HG02938 (cell line): ENCODE results near the gene JPT1.

Experiments used
- ATAC-seq: cut with Tn5 transposase; IDR thresholded peaks from one replicate; pipeline ENCODE4 v1.9.1; 2021; ENCODE audit warnings: mild to moderate bottlenecking, moderate library complexity; ENCODE audit not compliant: unreplicated experiment

The JPT1 gene

DNA sequence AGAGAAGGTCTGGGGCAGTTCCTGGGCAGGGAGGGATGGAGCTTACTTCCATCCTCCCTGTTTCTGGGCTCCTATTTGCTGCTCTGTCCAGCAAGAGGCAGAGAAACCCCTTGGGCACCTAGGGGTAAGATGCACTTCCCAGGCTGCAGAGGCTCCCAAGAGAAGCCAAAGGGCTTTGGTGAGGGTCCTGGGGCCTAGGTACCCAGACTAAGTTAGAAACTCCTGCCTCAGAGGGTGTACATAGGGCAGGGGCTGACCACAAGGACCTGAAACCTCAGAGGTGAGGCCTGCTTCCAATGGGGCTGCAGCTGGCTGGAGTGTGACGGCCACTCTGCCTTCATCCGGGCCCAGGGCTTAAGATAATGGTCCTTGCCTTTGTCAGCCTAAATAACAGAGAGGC lies 46.1 kb downstream of the JPT1 start:
- ATAC-seq = no peak

DNA sequence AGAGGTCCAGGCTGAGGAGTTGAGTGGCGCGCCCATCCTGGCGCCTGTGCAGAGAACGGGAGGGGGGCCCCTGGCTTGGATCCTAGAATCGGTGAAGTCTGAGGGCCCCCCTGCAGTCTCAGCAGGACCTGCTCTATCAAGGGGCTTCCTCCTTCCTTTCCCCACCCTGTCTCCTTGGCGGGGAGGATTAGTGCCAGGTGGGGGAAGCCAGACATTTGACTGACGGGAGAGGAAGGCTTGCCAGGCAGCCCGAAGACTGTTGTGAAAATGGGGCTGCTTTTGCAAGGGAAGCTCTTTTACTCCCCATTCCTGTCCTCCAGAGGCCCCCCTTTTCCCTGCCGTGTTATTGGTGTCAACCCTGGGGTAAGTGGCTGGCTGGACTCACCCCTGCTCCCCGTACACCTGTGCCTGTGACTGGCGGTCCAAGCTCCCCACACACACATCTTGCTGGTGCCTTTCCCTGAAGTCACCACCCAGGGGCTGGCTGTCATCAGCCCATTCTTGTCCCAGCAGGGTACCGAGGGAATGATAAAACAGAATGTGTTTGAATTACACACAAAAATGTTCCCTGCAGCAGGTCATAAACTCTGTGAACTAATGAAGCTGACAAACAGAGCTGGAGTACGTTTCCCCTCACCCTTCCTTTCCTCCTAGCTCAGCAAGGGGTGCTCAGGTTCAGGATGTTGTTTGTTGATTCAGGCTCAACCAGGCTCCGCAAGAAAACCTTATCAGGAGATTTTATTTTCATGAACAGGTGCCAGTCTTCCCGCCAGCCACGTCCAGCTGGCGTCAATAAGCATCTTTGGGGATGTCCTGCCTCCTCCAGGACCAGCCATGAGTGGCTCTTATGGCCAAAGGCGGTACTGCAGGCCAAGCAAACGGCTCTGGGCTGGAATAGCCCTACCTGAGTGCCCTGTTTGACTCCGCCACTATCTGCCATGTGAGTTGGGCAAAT lies 48.9 kb downstream of the JPT1 start:
- no peak for ATAC-seq

DNA sequence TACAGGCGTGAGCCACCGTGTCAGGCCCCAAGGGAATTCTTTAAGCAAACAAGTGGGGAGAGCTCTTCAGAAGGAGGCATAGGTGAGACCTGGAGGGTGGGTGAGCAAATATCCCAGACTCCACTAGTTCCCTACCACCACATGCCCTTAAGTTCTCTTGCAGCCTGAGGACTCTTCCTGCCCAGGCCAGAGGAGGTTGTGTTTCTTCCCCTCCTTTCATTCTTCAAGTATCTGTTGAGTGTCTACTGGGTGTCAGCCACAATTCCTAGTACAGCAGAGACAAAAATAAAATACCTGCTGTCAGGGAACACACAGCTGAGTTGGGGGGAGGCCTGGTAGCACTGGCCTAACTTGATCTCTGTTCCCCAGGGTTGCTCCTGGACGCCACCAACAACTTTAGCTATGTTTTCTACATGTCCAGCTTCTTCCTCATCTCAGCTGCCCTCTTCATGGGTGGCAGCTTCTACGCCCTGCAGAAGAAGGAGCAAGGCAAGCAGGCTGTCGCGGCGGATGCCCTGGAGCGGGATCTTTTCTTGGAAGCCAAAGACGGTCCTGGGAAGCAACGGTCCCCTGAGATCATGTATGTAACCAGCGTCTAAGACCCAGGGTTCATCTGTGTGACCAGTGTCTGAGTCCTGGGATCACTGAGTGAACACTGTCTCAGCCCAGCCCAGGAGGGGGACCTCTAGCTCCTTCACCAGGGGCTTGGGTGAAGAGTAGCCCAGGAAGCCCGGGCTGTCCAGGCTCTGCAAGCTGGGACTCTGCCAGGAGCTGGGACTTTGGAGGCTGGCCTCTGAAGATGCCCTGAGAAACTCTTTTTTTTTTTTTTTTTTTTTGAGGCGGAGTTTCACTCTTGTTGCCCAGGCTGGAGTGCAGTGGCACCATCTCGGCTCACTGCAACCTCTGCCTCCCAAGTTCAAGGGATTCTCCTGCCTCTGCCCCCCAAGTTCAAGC lies 50.4 kb downstream of the JPT1 start:
- no peak for ATAC-seq

DNA sequence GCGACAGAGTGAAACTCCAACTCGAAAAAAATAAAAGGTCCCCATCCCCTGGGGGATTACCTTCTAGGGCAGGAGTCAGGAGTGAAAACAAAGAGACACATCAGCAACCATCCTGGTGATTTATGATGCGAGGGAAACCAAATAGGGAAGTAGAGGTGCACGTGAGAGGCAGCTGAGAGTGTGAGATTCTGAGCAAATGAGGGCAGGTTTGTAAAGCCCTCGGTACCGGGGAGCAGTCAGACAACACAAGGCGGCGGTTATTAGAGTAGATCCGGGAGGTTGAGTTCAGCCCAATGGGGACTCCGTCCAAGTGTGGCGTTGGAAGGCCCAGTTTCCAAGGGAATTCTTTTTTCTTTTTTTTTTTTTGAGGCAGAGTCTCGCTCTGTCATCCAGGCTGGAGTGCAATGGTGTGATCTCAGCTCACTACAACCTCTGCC lies 51.9 kb downstream of the JPT1 start:
- no peak for ATAC-seq

DNA sequence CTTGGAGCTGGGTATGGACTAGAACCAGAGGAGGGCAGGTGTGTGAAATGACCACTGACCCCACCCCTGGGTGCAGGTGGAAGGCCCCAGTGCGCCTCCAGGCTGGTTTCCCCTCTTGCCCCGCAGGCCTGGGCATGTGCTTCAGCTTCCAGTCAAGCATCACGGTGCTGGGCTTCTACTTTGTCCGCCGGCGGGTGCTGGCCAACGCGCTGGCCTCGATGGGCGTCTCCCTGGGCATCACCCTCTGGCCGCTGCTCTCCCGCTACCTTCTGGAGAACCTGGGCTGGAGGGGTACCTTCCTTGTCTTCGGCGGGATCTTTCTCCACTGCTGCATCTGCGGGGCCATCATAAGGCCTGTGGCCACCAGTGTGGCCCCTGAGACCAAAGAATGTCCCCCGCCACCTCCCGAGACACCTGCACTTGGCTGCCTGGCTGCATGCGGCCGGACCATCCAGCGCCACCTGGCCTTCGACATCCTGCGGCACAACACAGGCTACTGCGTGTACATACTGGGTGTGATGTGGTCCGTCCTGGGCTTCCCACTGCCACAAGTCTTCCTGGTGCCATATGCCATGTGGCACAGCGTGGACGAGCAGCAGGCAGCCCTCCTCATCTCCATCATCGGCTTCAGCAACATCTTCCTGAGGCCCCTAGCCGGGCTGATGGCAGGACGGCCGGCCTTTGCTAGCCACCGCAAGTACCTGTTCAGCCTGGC lies 54.3 kb downstream of the JPT1 start:
- no peak for ATAC-seq

DNA sequence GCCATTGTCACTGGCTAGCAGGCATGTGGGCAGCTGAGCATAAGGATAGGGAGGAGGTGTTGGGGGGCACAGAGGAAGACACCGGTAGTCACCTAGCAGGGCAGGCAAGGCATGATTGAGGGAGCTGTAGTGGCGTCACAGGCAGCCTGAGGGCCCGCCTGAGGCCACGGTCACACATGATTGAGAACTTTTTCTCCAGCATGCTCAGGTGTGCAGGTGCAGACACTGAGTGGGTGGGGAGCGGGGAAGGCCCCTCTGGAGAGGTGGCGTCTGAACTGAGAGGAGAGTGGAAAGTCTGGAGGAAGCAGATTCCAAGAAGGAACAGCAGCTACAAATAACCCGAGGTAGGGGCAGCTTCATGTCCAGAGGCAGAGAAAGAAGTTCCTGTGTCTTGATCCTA lies 55.5 kb downstream of the JPT1 start:
- no peak for ATAC-seq

DNA sequence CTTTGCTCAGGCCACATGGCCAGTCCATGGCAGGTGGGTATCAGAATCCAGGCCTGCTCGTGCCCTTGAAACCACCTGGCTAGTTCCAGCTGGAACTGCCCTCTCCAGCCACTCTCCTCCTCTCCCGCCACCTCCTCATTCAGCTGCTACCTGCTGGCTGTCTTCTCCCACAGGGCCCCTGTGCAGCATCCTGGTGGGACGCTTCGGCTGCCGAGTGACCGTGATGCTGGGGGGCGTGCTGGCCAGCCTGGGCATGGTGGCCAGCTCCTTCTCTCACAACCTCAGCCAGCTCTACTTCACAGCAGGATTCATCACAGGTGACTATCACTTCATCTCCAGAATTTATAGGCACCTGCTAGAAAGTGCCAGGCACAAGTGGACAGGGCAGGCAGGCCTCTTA lies 56.4 kb downstream of the JPT1 start:
- ATAC-seq = no peak

DNA sequence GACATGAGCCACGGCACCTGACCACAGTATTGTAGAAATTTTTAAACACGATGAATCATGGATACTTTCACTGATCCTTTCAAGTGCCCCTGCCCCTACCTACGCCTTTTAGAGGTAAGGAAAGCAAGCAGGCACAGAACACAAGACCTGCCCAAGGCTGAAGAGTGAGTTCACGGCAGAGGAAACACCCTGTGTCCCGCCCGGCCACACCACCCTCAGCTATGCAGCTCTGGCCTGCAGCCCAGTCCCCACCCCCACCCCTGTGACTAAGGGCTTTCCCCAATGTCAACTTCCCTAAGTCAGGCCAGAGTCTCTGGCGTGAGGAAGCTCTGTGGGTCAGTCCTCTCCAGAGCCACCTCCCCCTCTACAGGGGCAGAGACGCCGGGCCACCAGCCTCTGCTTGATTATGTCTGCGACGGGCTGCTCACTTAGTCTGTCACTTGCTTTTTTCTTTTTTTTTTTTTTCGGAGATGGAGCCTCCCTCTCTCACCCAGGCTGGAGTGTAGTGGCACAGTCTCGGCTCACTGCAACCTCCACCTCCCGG lies 58.2 kb downstream of the JPT1 start:
- ATAC-seq = no peak

DNA sequence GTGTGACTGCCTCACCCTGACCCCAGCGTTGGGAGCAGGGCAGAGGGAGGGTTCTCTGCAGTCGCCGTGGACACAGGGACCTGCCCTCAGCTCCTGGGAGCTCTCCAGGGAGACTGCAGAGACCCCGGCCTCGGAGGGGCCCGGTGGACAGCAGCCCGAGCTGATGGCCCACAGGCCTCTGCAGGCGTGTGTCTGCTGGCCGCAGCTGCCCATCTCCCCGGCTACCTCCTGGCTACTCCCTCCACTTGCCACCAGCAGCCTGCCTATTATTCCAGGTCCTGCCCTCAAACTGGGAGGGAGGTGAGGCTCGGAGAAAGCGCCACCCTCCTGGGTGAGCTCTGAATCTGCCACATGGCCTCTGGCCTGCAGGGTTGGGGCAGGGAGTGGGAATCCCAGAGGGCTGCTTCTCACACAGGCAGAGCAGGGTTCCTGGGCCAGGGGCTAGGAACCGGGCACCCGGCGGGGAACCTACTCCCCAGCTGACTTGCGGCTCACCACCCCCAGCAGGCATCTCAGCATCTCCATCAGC lies 59.4 kb downstream of the JPT1 start:
- ATAC-seq = no peak

DNA sequence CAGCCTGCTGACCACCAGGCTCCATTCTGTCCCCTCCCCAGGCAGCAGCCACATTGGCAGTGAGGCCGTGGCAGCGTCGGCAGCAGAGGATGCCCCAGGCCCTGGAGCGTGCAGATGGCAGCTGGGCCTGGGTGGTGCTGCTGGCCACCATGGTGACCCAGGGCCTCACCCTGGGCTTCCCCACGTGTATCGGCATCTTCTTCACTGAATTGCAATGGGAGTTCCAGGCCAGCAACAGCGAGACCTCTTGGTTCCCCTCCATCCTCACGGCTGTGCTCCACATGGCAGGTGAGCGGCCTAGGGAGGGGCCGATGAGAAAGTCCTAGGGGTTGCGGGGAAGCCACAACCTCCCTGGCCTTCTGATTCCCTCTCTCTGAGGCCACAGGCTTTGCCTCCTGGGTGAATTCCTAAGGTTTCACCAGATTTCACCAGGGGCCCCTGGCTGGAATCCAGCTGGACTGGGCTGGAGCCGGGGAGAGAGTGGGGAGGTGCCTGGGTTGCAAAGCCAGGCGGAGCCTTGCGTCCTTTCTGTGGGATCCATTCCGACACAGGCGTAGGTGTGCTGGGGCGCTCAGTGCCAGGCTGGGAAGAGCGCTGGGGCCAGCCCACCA lies 60.7 kb downstream of the JPT1 start:
- ATAC-seq = no peak

DNA sequence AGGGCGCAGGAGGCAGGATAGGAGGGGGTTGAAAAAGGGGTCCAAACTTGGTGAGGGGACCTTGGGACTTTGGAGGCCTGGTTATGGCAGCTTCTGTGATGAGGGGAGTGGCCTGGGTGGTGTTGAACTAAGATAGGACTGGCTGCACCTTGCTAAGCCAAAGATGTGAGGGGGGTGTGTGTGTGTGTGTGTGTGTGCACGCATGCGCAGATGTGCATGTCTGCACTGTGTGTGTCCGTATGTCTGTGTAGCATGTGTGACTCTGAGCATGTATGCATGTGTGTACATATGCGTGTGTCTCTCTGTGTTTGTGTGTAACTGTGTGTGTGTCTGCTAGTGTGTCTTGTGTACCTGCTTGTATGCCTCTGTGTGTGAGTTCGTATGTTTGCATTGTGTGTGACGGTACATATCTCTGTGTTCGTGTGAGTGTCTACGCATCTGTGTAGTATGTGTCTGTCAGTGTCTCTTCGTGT lies 62.4 kb downstream of the JPT1 start:
- no peak for ATAC-seq

DNA sequence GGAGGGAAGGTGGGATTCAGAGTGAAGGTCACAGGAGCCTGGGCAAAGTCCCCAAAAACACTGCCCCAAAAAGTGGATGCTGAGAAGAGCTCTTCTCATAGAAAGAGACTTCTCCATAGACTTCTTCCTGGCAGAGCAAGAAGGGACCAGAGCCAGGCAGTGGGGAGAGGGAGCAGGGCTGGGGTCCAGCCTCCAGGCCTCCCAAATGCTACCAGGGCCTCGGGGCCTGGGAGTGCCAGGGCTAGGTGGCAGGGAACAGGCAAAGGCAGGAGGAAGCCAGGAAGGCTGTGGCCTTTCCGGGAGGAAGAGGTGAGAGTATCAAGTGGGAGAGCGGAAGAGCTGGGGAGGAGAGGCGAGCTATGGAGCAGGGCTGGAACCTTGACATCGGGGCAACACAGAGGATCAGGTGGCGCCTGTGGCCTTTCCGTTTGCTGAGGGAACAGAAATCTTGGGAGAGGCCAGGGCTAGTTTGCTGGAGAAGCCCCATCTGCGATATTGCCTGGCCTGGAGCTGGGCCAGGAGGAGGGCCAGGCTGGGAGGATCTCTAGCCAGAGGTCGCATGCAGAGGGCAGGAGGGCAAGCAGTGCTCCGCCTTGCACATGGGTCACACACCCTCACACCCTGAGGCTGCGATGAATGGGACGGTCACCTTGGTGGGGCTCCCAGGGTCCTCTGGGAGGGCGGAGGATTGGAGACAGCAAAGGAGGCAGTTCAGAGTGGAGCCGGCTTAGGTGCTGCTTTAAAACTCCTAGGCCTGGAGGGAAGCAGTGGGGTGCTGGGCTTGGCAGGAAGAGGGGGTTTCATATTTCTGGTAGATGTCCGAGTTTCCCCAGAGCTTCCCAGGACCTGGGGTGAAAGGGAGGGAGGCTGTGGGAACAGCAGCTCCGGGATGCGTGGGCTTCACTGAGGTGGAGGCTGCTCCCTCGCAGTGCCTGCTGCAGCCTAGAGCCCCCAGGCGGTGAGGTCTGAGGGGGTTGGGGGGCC lies 63.1 kb downstream of the JPT1 start:
- no peak for ATAC-seq

DNA sequence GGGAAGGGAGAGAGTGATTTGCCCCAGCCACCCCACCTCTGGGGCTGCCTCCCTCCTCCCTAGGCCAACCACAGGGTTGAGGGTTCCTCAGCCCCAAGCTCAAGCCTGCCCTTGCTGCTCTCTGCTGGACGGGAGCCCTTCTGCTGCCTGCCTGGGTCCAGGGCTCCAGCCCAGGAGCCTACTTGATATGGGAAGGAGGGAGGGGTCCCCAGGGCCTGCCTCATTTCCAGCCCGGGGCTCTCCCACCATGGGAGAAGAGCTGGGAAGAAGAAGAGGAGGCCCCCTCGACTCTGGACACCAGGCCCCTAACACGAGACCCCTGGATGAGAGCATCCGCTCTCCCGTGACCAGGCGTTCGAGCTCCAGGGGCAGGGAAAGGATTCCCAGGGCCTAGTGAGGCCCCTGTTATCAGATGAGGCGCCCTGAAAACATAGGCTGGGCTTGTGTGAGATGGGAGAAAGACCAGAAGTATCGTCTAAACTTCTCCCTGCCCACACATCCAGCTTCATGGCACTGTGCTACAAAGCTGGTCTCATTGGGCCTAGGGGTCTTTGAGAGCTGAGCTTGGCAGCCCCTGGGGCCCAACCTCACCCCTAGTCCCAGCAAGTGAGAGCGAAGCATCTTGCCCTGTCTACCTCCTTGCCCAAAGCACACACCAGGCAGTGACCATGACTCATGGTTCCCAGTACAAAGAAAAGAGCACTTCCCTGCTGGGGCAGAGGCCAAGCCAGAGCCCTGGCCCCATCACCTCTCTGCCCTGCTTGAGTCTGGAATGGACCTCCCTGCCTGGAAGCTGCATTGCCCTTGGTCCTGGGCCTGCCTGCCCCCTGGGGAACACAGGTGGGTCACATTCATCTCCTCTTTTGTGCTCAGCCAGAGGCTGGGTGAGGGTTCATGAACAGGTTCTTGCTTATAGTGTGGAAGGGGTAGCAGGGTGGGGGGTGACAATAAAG lies 65.6 kb downstream of the JPT1 start:
- ATAC-seq = no peak

DNA sequence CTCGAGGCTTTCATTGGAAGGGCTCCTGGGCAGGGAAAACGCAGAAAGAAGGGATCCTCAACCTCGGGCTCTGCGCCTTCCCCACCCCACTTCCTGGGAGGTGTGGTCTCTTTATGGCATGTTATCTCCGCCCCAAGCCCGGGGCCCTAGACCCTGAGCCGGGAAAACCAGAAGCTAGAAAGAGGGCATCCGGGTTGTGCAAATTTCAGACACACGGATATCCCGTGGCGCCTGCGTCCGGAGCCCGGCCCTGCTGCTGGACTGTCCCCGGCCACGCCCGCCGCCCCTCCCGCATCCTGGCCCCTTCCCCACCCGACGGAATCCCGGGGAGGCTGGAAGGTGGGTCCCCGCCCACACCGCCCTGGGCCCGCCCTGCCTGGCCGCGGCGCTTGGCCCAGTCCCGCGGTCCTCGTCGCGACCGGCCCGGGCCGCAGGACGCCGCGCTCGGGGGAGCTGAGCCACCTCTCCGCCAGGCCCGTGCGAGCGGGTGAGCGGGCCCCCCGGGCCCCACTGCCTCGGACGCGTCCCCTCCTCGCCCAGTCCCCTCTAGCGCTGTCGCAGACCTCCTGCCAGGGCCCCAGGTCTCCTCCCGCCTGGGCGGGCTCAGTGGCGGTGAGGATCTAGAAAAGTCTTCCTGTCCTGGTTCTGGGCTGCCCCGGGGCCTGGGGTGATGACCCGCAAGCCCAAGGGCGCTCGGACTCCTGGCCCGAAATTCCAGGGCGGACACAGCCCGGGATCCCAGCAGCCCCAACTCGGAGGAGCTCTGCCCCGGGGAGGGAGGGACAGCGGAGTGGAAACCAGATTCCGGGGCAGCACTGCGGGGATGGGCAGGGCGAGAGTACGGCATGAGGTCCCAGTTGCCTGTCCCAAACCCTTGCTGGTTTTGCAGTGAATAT lies 66.5 kb downstream of the JPT1 start, which contains the start of gene SLC16A5:
Gene SLC16A5, plus strand, starts transcription at position 397 of the 896 bp plus-strand sequence. CDS start 5,683 bp downstream, outside the sequence.
- ATAC-seq = no peak

DNA sequence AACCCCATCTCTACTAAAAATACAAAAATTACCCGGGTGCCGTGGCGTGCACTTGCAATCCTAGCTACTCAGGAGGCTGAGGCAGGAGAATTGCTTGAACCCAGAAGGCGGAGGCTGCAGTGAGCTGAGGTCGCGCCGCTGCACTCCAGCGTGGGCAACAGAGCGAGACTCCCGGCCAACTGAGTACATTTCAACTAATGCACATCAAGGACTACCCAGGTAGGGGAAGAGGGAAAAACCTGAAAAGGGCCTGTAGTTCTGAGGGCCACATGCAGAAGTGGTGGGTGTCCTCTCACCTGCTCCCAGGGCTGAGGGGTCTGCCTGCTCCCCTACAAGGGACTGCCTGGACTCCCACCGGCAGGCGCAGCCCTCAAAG lies 67.1 kb downstream of the JPT1 start:
- no peak for ATAC-seq

DNA sequence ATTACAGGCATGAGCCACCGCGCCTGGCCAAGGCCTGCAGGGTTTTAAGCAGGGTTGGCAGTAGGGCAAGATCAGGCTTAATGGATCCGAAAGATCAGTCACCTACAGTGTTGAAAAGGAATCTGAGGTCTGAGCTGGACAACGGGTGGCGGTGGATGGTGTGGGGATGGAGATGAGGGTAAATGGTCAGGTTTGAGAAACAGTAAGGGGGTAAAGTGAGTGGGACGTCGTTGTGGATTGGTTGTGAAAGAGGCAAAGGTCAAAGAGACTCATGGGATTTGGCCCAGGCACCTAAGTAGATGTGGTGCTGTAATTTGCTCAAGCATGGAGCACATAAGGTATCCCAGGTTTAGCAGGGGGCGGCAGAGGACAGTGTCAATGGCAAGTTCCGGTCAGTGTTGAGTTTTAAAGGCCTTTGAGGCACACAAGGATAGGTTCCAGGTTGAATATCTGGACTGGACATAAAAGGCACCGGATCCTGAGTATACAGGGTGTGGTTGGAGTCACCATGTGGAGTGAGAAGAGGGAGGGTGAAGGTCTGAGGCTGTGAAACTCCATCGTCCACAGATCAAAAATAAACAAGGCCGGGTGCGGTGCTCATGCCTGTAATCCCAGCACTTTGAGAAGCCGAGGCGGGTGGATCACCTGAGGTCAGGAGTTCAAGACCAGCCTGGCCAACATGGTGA lies 67.7 kb downstream of the JPT1 start:
- ATAC-seq = no peak
